Neural progenitor cell (in vitro differentiated cells): ENCODE data around the gene SCGB3A1.

Experiments used
- EZH2phosphoT487 ChIP-seq: fragments of 200-600 bp; sonication (generic); IDR thresholded peaks from 2 replicates; pipeline ENCODE4 v1.6.1; 2017; ENCODE audit warnings: antibody characterized with exemption
- TF ChIP-seq, protein P1 (sequence below): fragments of 200-600 bp; sonication (generic); IDR thresholded peaks from 2 replicates; pipeline ENCODE4 v1.5.1; 2017; ENCODE audit warnings: antibody characterized with exemption, mild to moderate bottlenecking

DNA sequence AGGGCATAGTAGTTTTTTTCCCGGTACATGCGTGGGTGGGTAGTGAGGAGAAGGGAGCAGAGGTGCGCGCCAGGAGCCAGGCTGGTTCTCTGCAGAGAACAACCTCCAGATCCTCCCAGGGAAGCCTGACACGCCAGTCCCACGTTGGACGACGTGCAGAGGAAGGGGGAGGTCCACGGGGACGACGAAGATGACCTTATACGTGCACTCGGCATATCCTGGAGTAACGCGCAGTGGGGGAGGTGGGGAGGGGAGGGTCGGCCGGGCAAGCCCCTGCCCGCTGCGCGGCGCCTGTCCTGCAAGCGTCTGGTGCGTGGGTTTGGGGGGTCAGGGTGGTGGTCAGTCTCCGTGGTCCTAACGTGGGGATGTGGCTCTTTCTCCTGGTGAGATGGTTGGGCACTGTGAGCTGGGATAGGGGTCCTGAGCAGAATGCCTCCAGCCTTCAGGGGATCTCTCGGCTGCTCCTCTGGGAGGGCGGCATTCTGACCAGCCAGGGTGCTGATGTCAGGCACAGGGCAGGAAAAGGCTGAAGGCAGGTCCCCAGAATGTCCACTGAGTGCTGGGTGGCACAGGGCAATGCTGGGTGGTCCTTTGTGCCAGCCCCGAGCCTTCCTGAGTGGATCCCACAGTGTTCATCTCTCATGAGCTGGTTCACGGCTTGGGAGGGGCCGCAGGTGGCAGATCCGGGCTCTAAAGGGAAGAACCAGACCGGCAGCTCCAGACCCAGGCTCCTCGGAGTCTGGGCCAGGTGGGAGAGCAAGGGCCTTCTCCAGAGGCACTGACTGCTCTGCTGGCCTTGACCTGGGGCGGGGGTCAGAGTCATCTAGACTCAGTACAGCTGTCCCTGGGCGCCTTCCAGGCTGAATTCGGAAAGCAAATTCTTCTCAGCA, 10.5 kb upstream of the SCGB3A1 start:
- TF ChIP-seq, protein P1, sequence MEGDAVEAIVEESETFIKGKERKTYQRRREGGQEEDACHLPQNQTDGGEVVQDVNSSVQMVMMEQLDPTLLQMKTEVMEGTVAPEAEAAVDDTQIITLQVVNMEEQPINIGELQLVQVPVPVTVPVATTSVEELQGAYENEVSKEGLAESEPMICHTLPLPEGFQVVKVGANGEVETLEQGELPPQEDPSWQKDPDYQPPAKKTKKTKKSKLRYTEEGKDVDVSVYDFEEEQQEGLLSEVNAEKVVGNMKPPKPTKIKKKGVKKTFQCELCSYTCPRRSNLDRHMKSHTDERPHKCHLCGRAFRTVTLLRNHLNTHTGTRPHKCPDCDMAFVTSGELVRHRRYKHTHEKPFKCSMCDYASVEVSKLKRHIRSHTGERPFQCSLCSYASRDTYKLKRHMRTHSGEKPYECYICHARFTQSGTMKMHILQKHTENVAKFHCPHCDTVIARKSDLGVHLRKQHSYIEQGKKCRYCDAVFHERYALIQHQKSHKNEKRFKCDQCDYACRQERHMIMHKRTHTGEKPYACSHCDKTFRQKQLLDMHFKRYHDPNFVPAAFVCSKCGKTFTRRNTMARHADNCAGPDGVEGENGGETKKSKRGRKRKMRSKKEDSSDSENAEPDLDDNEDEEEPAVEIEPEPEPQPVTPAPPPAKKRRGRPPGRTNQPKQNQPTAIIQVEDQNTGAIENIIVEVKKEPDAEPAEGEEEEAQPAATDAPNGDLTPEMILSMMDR, result no peak
- TF ChIP-seq EZH2phosphoT487, result no peak
